Activated CD8-positive, alpha-beta memory T cell treated with anti-CD3 and anti-CD28 coated beads, Interleukin-2, amount 10 ng/mL, durations not matched to agents 7 days and 5 days (primary cell): ENCODE measurements around the gene QPCT. TPM values are rescaled to one million over a fixed set of nuclear protein-coding genes. Genes with fewer than 3 reads are reported as not detected.

Experiments
- ATAC-seq: fragments of 150-1000 bp; cut with Tn5 transposase; one replicate; pipeline ENCODE4 v1.10.0; 2021; ENCODE audit warnings: moderate library complexity
- CTCF ChIA-PET: fragments of 350-600 bp; sonication (Branson Sonifier 250); formaldehyde crosslinking; loops from one replicate; lab custom pipeline; 2021; ENCODE audit warnings: antibody characterized with exemption; lab: Charles Lee
- DNase-seq: peaks from one replicate; pipeline ENCODE4 v3.0.0-alpha.2; 2020
- H3K27ac Mint-ChIP-seq: one replicate; pipeline ENCODE4 v1.8.0; 2021; ENCODE audit warnings: mild to moderate bottlenecking, mixed read lengths
- H3K27me3 Mint-ChIP-seq: one replicate; pipeline ENCODE4 v1.8.0; 2021; ENCODE audit warnings: mixed read lengths
- H3K36me3 Mint-ChIP-seq: one replicate; pipeline ENCODE4 v1.8.0; 2021; ENCODE audit warnings: mild to moderate bottlenecking, mixed read lengths
- H3K4me1 Mint-ChIP-seq: one replicate; pipeline ENCODE4 v1.8.0; 2021; ENCODE audit warnings: mixed read lengths
- H3K4me3 Mint-ChIP-seq: one replicate; pipeline ENCODE4 v1.8.0; 2021; ENCODE audit warnings: mild to moderate bottlenecking, moderate library complexity, mixed read lengths
- H3K9me3 Mint-ChIP-seq: one replicate; pipeline ENCODE4 v1.8.0; 2022; ENCODE audit warnings: low read depth, mixed read lengths
- total RNA-seq, 2 experiments: library from RNA; stranded (reverse); gene quantifications; one replicate each; pipeline ENCODE4 v1.2.3, GENCODE V29; 2021

QPCT gene
- total RNA-seq, 2 experiments from 2014 or later = 1.9 TPM; not detected in 1

GRCh38 chr2:37318401-37318800 lies 26.0 kb upstream of the QPCT start:
- Mint-ChIP-seq H3K4me3 (no peak overlapping the region), H3K27ac (no peak overlapping the region), H3K36me3 (peaks cover 23% of the 10 kb centered on the region), H3K9me3 (no peaks in the 10 kb centered on the region), H3K4me1 (peaks cover 29% of the 10 kb centered on the region), H3K27me3 (no peaks in the 10 kb centered on the region)
- no peak for DNase-seq
- CTCF ChIA-PET = no interaction called here
- no peak for ATAC-seq

DNA sequence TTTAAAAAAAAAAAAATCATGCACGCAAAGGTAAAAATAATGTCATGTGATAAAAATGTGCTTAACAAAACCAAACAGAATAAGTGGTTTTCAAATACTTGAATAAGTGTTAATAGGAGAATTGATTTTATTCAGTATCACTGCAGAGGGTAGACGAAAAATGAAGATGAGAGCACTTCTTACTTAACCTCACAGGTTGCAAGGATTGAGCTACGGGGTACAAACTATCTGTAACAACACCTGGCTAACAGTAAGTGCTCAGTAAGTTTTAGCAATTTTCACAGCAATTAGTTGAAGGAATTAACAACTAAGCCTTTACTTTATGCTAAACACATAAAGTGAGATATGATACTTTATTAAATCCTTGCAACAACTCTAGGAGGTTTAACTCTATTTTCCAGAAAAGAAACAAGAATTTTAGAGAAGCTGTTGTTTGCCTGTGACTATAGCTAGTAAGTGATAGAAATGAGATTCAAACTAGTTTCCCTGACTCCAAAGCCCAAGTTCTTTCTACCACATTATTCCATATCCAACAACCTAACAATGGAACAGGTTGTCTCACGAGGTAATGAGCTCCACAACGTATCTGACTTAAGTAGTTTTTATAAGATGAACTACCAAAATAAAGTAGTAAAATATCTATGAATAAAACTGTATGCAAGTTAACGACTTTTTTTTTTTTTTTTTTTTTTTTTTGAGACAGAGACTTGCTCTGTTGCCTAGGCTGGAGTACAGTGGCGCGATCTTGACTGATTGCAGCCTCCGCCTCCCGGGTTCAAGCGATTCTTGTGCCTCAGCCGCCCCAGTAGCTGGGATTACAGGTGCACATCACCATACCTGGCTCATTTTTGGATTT lies 24.4 kb upstream of the QPCT start:
- Mint-ChIP-seq H3K4me1 (peaks cover 36% of the 10 kb centered on the region), H3K4me3 (no peak overlapping the region), H3K9me3 (no peaks in the 10 kb centered on the region), H3K27me3 (peaks cover 4% of the 10 kb centered on the region), H3K27ac (no peak overlapping the region), H3K36me3 (peaks cover 24% of the 10 kb centered on the region)
- CTCF ChIA-PET = interaction anchor here (0.7 to 1.3 kb wide), 2 partner anchors 10 to 47 kb away, joined by 3 to 4 read pairs; no protein-coding TSS in a partner anchor
- ATAC-seq (no peak), DNase-seq (no peak)

- CTCF ChIA-PET = interaction anchor here (1.3 kb wide), 1 partner anchor 11 kb away, joined by 3 read pairs; no protein-coding TSS in a partner anchor
- Mint-ChIP-seq H3K4me1 (peaks cover 42% of the 10 kb centered on the region), H3K36me3 (peaks cover 23% of the 10 kb centered on the region), H3K27ac (no peak overlapping the region), H3K27me3 (peaks cover 11% of the 10 kb centered on the region), H3K9me3 (no peaks in the 10 kb centered on the region), H3K4me3 (no peak overlapping the region)
- DNase-seq = no peak
- no peak for ATAC-seq
Measured at GRCh38 chr2:37321029-37321682, 23.3 kb upstream of the QPCT start.

DNA sequence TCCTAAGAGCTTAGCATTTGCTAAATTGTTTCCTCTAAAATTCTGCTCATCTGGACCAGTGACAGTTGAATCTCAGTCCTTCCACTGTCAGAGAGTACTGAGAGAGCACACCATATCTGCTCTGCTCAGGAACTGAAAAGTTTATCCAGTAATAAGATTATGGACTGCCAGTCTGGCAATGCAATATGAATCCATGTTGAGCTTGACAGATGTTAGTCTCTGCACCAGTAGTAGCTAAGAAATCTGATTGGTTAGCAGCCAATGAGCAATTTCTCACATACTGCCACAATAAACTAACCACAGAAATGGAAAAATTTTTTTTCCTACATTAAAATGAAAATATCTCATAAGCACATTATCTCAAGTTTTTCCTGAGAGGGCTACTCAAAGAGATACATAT lies 22.1 kb upstream of the QPCT start:
- H3K27ac Mint-ChIP-seq = no peak overlapping the region
- H3K27me3 Mint-ChIP-seq = peaks cover 24% of the 10 kb centered on the region
- no peak overlapping the region for H3K4me3 Mint-ChIP-seq
- H3K9me3 Mint-ChIP-seq = no peaks in the 10 kb centered on the region
- H3K4me1 Mint-ChIP-seq = peaks cover 44% of the 10 kb centered on the region
- no peak for DNase-seq
- H3K36me3 Mint-ChIP-seq = peaks cover 18% of the 10 kb centered on the region
- no peak for ATAC-seq
- CTCF ChIA-PET = interaction anchor here (0.8 to 1.2 kb wide), 2 partner anchors 73 to 510 kb away, joined by 3 read pairs; no protein-coding TSS in a partner anchor

DNA sequence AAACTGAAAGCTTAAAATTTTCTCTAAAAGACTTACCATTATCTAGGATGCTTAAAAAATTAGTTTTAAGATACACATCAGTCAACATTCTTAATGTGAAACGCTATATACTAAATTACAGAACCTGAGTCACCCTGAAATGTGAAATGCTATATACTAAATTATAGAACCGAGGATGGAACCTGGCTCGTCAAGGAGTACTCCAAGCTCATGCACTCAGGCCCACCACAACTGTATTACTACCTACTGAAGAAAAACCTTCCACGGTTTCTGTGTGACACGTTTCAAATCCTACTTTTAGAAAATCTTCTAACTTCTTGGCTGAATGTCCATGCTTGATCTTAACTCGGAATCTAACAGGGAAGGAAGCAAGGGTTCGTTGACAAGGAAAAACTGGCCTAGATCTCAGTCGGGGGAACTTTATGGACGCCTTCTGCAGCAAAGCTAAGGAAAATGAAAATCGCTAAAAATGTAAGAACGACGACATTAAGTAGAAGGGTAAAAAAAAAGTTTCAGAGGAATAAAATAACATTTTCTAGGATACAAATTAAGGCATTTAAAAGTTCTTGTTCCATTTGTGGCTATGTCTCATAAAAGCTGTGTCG lies 21.2 kb upstream of the QPCT start:
- no peak for ATAC-seq
- H3K9me3 Mint-ChIP-seq = no peaks in the 10 kb centered on the region
- DNase-seq = no peak
- peak overlapping the region; percentile 93 for H3K4me3 Mint-ChIP-seq
- H3K27ac Mint-ChIP-seq = peak overlapping the region; percentile 89
- H3K4me1 Mint-ChIP-seq = peaks cover 36% of the 10 kb centered on the region
- H3K27me3 Mint-ChIP-seq = peaks cover 26% of the 10 kb centered on the region
- CTCF ChIA-PET = interaction anchor here (0.9 to 1.2 kb wide), 4 partner anchors 11 to 72 kb away, joined by 3 read pairs; no protein-coding TSS in a partner anchor
- peaks cover 12% of the 10 kb centered on the region for H3K36me3 Mint-ChIP-seq

- CTCF ChIA-PET = interaction anchor here (0.9 to 1.6 kb wide), 4 partner anchors 10 to 39 kb away, joined by 3 read pairs; no protein-coding TSS in a partner anchor
- Mint-ChIP-seq H3K9me3 (no peaks in the 10 kb centered on the region), H3K27ac (peak overlapping the region; percentile 89), H3K36me3 (peaks cover 10% of the 10 kb centered on the region), H3K27me3 (peaks cover 26% of the 10 kb centered on the region), H3K4me1 (peaks cover 29% of the 10 kb centered on the region), H3K4me3 (peak overlapping the region; percentile 93)
- DNase-seq = peak; percentile 46
- ATAC-seq = peak; percentile 45
Measured at GRCh38 chr2:37323781-37324535, 20.5 kb upstream of the QPCT start.

DNA sequence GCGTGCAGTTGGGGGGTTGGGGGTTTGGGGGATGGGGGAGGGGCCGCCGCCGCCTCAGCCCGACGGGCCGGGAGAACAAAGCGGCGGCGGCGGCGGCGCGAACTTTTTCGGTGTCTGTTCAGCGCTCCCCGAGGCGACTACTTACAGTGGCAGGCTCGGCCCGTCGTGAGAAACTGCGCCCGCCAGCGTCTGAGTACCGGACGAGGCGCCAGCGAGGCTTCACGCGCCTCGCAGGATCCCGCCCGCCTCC lies 20.0 kb upstream of the QPCT start:
- Mint-ChIP-seq H3K36me3 (peaks cover 10% of the 10 kb centered on the region), H3K27ac (peak overlapping the region; percentile 61), H3K27me3 (peaks cover 27% of the 10 kb centered on the region), H3K9me3 (no peaks in the 10 kb centered on the region), H3K4me1 (peaks cover 28% of the 10 kb centered on the region), H3K4me3 (peak overlapping the region; percentile 78)
- peak; percentile 77 for DNase-seq
- ATAC-seq = no peak
- CTCF ChIA-PET = interaction anchor here (1.0 to 1.6 kb wide), 2 partner anchors 16 to 39 kb away, joined by 3 read pairs; no protein-coding TSS in a partner anchor

- H3K36me3 Mint-ChIP-seq = peaks cover 10% of the 10 kb centered on the region
- H3K9me3 Mint-ChIP-seq = no peaks in the 10 kb centered on the region
- H3K27ac Mint-ChIP-seq = peak within 1 kb of the TSS; percentile 89
- H3K27me3 Mint-ChIP-seq = peaks cover 28% of the 10 kb centered on the region
- peaks cover 28% of the 10 kb centered on the region for H3K4me1 Mint-ChIP-seq
- CTCF ChIA-PET = interaction anchor here (1.3 to 1.6 kb wide), 2 partner anchors 16 to 120 kb away, joined by 3 read pairs; no protein-coding TSS in a partner anchor
- DNase-seq (peak; percentile 67), ATAC-seq (peak; percentile 84)
- H3K4me3 Mint-ChIP-seq = peak within 1 kb of the TSS; percentile 93
Measured at GRCh38 chr2:37324786-37325624, 19.4 kb upstream of the QPCT start, which contains the start of gene PRKD3. Gene PRKD3, minus strand, starts transcription at chr2:37324833. Its CDS starts 8,309 bp downstream, at chr2:37316524.

DNA sequence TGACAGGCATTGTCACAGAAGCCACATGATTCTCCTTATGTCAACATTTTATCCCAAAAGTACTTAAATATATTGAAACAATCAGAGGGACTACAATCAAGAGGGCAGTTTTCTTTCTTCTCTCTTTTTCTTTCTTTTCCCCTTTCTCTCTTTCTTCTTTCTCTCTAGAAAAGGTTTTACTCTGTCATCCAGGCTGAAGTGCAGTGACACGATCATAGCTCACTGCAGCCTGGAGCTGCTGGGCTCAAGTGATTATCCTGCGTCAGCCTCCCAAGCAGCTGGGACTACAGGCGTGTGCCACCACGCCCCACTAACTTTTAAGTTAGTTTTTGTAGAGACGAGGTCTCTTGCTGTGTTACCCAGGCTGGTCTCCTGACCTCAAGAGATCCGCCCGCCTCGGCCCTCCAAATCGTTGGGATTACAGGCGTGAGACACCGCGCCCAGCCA lies 18.8 kb upstream of the QPCT start:
- Mint-ChIP-seq H3K9me3 (no peaks in the 10 kb centered on the region), H3K27me3 (peaks cover 30% of the 10 kb centered on the region), H3K27ac (peak overlapping the region; percentile 40), H3K4me1 (peaks cover 28% of the 10 kb centered on the region), H3K4me3 (peak overlapping the region; percentile 78), H3K36me3 (peaks cover 9% of the 10 kb centered on the region)
- CTCF ChIA-PET = interaction anchor here (1.0 to 1.3 kb wide), 2 partner anchors 14 to 120 kb away, joined by 3 to 4 read pairs; no protein-coding TSS in a partner anchor
- ATAC-seq = no peak
- DNase-seq = no peak

DNA sequence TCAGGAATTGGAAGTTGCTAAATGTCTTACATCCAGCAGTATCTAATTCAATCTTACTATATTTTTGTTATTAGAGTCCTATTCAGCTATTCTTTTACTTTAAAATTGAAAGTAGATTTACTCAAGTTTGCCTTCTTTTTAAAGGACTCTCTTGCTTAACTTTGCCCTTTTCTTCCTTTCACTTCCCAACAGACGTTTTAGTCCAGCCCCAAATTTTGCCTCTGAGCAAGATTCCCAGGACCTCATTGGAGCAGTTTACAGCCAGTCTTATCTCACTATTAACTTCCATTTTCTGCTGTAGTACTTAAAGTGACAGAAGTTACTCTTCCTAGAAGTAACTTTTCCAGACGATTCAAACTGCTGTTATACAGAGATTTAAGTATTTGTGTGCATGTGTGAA lies 18.1 kb upstream of the QPCT start:
- Mint-ChIP-seq H3K4me3 (peak overlapping the region; percentile 25), H3K27ac (no peak overlapping the region), H3K9me3 (no peaks in the 10 kb centered on the region), H3K36me3 (peaks cover 8% of the 10 kb centered on the region), H3K4me1 (peaks cover 27% of the 10 kb centered on the region), H3K27me3 (peaks cover 34% of the 10 kb centered on the region)
- ATAC-seq (no peak), DNase-seq (no peak)
- CTCF ChIA-PET = interaction anchor here (1.0 kb wide), 1 partner anchor 15 kb away, joined by 4 read pairs; no protein-coding TSS in a partner anchor

DNA sequence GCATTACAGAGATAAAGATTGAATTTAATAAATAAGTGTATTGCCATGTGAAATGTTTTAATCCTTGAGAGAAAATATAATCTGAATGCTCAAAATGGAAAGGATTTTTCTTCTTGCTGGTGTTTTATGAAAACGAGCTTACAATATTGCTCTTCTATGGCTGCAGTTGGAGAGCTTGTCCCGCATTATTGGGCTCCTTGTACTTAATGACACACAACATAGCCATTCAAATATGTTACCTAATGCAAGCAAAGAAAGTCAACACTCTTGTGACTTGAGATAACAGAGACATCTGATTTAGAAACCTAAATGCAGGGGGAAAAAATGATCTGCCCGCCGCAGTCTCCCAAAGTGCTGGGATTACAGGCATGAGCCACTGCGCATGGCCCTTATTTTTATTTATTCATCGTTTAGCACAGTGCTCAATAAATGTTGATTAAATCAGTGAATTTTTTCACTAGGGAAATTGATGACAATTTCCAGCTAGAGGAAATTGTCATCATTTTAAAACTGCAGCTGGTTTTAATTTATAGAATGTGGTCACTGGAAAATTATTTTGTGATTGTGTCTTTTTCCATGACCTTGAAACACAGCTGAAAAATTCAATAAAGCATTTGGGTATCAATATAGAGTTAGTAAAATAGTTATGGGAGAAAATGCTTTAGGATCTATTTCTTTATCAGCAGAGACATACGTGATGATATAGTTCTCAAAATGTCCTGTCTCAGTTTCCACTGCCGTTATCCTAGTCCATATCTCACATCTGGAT lies 17.4 kb upstream of the QPCT start:
- CTCF ChIA-PET = interaction anchor here (0.8 to 1.0 kb wide), 2 partner anchors 95 to 550 kb away, joined by 3 read pairs; no protein-coding TSS in a partner anchor
- Mint-ChIP-seq H3K4me3 (no peak overlapping the region), H3K27me3 (peaks cover 38% of the 10 kb centered on the region), H3K4me1 (peaks cover 22% of the 10 kb centered on the region), H3K27ac (no peak overlapping the region), H3K9me3 (no peaks in the 10 kb centered on the region), H3K36me3 (peaks cover 4% of the 10 kb centered on the region)
- ATAC-seq (no peak), DNase-seq (no peak)
